Adrenal gland (tissue), 5 donors: Measurements from ENCODE around the gene AKAP5.

Experiments used
- POLR2A ChIP-seq, 2 donors: fragments of 450-650 bp; IDR thresholded peaks; one replicate each; pipeline ENCODE4 v1.6.1; 2017; ENCODE audit warnings: antibody characterized with exemption in 2 of 2, mild to moderate bottlenecking in 2 of 2, moderate library complexity in 1 of 2
- TF ChIP-seq, protein P1 (sequence below), 6 experiments: fragments of 450-650 bp in 4 of 6; fragments of 200-600 bp in 2 of 6; sonication (generic) in 1 of 6; IDR thresholded peaks; 1 replicate in 5 of 6; 2 replicates in 1 of 6; pipeline versions ENCODE4 v1.5.1 to v1.8.0; 2016 to 2021; ENCODE audit warnings: antibody characterized with exemption in 6 of 6, mild to moderate bottlenecking in 2 of 6, moderate library complexity in 1 of 6
- donor health status: DM: no; HTN: no; CAD: no.

DNA sequence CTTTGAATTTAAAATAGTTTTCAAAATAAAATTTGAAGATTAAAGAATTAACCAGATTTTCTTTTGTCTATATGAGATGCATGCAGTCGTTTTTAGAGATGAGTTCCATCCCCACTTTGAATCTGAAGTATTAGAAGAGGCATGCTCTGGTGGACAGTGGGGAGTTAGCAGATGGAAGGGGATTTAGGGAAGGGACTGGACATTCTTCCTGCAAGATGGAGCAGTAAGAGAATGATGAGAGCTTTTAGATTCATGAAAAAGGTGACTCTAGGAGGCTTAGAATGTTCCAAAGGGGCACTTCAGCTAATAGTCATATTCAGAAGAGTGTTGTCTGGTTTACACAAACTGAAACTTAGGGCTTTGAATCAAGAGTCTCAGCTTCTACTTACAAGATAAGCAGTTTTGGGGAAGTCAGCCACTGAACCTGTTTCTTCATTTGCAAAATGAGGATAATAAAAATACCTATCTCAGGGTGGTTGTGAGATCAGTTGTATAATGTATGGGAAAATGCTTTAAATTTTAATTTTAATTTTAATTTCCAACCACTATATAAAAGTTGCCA lies 43.0 kb downstream of the AKAP5 start:
- TF ChIP-seq, protein P1, sequence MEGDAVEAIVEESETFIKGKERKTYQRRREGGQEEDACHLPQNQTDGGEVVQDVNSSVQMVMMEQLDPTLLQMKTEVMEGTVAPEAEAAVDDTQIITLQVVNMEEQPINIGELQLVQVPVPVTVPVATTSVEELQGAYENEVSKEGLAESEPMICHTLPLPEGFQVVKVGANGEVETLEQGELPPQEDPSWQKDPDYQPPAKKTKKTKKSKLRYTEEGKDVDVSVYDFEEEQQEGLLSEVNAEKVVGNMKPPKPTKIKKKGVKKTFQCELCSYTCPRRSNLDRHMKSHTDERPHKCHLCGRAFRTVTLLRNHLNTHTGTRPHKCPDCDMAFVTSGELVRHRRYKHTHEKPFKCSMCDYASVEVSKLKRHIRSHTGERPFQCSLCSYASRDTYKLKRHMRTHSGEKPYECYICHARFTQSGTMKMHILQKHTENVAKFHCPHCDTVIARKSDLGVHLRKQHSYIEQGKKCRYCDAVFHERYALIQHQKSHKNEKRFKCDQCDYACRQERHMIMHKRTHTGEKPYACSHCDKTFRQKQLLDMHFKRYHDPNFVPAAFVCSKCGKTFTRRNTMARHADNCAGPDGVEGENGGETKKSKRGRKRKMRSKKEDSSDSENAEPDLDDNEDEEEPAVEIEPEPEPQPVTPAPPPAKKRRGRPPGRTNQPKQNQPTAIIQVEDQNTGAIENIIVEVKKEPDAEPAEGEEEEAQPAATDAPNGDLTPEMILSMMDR (IDR thresholded peaks at IDR 0.05): no peak
- no peak for TF ChIP-seq POLR2A (IDR thresholded peaks at IDR 0.05)
